HG02973 (cell line): ENCODE measurements around the gene PRDM16.

Experiments used
- ATAC-seq: cut with Tn5 transposase; IDR thresholded peaks from one replicate; pipeline ENCODE4 v1.9.1; 2021; ENCODE audit warnings: moderate library complexity; ENCODE audit not compliant: unreplicated experiment

Gene PRDM16

GRCh38 chr1:3433596-3434320 is 364.8 kb downstream of the PRDM16 start:
- no peak for ATAC-seq

DNA sequence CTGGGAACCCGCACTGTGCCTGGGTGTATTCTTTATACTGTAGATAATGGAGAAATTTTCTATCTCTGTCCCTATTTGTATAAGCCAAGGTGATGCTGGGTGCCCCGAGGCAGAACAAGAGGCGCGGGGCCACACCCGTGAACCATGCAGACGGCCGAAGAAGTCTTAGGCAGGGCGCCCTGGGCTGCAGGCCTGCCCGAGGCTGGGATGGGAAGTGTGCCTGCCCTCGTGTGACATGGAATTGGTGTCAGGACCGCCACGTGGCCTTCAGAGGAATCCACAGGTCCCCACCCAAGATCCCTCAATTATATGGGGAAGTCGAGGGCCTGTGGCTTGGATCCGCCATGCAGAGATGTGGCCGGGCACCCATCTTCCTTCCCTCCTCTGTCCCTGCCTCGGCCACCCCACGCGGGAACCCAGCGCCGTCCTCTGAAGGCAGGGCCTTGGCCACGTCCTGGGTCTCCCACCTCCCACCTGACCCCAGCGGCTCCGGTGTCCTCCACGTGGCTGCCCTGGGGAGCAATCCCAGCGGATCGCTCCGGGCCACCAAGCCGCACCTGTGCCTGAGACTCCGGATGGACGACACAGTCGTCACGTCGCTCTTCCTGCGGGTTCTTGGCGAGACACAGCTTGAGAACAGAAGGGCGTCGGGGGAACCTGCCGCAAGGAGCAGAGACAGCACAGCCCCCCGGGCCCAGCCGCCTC is 365.6 kb downstream of the PRDM16 start:
- no peak for ATAC-seq

GRCh38 chr1:3435666-3436065 is 366.7 kb downstream of the PRDM16 start:
- no peak for ATAC-seq

- no peak for ATAC-seq
These were observed 367.4 kb downstream of the PRDM16 start for GRCh38 chr1:3436451-3436850.

GRCh38 chr1:3436901-3437300 is 367.9 kb downstream of the PRDM16 start:
- ATAC-seq: no peak

DNA sequence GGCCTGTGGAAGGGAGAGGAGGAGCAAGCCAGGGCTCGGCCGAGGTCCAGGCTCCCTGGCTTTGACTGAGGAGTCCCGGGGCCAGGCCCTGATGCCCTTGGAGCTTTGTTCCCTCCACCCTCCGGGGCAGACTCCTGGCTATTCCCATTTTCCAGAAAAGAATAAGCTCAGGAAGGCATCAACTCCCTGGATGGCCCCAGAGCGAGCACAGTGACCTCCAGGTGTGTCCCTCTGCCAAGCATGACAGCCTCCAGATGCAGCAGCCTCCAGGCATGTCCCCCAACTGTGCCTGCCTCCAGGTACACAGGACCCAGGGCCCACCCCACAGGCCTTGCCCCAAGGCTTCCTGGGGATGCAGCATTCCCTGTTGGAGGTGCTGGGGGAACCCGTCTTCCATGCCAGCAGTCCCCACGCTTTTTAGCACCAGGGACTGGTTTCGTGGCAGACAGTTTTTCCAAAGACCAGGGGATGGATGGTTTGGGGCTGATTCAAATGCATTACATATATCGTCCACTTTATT is 369.7 kb downstream of the PRDM16 start:
- ATAC-seq: no peak

DNA sequence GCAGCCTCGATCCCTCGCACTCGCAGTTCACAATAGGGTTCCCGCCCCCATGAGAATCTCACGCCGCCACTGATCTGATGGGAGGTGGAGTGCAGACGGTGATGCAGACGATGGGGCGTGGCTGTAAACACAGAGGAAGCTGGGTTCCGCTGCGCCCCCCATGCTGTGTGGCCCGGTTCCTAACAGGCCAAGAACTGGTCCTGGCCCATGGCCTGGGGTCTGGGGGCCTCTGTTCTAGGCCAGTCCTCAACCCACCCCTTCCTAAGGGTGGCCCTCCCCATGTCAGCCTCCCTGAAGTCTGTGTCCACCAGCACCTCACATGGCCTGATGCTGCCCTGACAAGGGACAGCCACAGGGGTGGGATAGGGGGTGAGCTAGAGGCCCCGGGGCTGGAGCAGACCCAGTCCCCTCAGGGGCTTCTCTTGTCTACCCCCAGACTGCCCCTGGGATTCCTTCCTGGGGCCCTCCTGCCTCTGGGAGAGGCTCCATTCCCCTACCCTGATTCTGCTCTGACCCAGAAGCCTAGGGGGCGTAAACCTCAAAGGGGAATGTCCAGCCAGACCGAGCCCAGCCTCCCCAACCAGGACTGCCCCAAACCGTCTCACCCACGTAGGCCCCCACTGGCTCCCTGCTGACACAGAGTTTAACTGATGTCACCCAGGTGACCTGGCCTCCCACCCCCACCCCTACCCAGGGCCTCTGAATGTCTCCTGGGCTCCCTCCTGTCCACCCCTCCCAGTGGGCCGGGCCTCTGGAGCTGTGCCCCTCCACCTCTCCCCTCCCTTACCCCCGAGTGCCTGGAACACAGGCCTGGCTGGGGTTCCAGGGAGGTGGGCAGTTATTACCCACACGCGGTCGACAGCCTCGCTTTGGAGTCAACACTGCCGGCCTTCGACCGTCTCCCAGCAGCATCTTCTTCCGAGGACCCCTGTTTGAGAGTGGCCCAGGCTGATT is 370.6 kb downstream of the PRDM16 start:
- ATAC-seq: no peak

GRCh38 chr1:3440300-3440681 is 371.3 kb downstream of the PRDM16 start:
- no peak for ATAC-seq

DNA sequence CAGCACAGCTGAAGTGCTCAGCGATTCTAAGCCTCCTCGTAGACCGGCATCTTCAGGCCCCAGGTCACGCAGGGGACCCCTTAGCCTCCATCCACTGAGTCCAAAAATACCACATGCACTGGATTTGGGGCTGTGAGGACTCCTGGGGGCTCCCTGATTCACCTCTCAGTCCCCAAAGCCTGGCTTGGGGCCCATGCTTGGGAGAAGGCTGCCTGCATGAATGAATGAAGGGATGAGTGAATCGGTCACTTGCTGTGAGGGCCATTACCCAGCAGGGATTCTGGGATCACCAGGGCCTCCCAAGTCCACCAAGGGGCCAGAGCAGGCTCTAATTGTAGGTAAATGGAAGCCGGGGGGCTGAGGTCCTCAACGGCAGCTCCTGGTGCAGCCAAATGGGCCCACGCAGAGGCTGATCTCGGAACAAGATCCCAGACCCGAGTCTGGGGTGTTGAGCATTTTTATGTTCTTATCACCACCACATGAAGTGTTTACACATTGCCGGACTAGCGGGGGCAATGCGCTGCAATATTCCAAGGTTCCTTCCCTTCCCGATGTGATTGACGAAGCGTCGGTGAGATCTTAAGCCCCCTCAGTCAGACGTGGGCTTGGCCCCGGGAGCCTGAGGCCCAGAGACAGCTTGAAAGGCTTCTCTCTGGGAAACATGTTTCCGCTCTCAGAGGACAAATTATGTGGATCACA is 371.9 kb downstream of the PRDM16 start:
- ATAC-seq: no peak

GRCh38 chr1:3441410-3441847 is 372.4 kb downstream of the PRDM16 start:
- no peak for ATAC-seq

DNA sequence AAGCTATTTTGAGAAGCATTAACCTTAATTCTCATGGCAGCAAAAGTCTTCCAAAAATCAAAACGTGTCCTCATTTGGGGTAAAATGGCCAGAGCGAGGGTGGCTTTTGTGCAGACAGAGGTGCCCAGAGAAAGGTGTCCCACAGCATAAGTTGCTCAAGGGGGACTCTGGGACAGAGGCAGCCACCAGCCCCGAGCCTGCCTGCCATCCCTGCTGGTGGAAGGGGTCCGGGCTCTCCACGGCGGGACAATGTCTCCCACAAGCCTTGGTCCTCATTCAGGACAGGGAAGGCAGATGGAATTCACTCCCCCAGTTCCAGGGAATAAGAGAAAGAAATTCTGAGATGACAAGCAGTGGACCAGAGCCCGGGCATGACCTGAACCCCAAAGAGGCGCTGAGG is 372.9 kb downstream of the PRDM16 start:
- ATAC-seq: no peak

DNA sequence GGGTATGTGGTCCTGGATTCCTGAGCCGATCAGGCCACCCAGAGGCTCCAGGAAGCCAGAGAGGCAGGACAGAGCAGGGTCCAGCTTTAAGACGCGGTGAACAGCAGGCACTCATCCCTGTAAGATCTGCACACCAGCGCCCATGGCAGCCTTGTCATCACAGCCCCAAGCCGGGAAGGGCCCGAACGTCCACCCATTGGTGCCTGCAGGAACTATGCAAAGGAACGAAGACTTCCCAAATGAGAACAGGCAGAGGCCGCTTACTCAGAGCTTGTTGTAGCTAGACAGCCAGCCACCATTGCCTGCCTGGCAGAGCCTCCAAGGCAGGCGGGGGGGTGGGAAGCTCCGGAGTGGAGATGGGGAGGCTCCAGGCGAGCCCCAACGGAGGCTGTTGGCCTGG is 373.3 kb downstream of the PRDM16 start:
- no peak for ATAC-seq

- ATAC-seq: no peak
These were observed 373.9 kb downstream of the PRDM16 start for GRCh38 chr1:3442901-3443300.

DNA sequence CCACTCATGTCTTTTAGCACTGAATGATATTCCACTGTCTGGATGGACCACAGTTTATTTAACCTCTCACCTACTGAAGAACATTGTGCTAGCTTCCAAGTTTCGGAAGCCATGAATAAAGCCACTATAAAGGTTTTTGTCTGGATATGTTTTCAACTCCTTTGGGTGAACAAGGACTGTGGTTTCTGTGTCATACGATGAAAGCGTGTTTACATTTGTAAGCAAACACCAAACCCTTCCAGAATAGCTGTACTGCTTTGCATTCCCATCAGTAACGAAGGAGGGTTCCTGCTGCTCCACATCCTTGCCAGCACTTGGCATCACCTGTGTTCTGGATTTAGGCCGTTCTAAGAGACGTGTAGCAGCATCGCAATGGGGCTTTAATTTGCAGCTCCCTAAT is 374.8 kb downstream of the PRDM16 start:
- no peak for ATAC-seq

GRCh38 chr1:3444298-3444697 is 375.3 kb downstream of the PRDM16 start:
- no peak for ATAC-seq

- no peak for ATAC-seq
These were observed 375.7 kb downstream of the PRDM16 start for GRCh38 chr1:3444736-3445135.

DNA sequence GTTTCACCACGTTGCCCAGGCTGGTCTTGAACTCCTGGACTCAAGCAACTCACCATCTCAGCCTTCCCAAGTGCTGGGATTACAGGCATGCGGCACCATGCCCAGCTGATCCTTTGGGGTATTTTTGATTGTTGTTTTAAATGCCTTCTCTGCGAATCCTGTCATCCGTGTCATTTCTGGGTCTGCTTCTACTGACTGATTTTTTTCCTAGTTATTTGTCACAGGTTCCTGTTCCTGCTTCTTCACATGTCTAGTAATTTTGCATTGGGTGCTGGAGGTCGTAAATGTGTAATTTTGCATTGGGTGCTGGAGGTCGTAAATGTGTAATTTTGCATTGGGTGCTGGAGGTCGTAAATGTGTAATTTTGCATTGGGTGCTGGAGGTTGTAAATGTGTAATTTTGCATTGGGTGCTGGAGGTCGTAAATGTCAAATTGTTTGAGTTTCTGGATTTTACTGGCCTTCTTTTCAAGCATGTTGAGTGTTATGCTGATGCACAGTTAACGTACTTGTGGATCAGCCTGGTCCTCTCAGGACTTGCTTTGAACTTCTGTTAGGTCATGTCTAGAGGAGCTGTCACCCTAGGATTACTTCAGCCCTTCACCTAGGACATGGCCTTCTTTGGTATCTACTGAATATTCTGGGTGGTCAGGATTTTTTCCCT is 381.3 kb downstream of the PRDM16 start:
- ATAC-seq: no peak

DNA sequence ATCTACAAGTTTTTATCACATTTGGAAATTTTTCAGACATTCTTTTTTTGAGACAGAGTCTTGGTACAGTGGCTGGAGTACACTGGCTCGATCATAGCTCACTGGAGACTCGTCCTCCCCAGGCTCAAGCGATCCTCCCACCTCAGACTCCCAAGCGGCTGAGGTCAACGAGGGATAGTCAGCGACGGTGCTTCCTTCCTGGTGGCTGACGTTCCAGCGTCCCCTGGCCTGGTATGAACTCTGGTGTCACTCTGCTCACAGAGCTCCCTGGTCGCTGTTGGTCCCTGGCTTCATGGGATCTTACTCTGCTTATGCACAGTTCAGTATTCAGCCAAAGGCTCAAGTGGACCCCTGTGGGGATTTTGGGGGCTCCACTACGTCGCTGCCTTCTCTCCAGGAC is 382.0 kb downstream of the PRDM16 start:
- ATAC-seq: no peak

DNA sequence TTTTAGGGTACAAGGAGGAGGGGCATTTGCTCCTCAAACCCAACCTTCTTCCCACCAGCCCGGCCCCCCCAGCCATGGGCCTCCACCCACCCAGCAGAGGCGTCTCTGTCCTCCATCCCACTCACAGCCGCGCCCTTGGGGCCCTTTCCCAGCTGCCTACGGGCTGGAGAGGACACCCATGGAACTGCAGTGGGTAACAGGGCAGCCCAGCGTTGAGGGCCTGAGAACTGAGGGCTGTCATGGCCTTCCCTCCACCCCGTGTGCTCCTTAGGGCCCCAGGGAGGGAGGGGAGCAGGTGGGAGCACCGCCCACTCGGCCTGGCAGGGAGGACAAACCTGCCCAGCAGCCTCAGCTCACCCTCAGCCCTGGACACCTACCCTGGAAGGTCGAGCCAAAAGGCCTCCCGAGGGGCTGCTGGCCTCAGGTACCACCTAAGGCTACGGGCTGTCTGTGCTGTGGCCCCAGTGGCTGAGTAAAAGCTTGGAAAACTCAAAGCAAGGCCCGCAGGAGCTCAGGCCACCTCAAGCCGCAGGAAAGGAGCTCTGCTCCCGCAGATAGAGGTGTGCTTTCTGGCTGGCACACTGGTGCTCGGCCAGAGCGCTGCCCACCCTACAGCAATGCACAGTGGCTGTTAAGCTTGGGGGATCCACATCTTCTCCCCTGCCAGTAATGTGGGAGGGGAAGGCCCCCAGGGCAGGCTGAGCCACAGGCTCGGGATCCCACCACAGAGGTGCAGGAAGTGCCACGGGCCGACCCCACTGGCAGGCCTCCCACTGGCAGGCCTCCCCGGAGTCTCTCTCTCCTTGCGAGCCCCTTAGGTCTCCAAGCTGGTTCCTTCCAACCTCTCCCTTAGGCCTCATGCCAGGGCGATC is 383.2 kb downstream of the PRDM16 start:
- ATAC-seq: no peak
